H1 (cell line): ENCODE data around the gene COL4A1. TPM values are rescaled to one million over a fixed set of nuclear protein-coding genes. Genes with fewer than 3 reads are reported as not detected.

Experiments
- CTCF ChIA-PET: fragments of 300-600 bp; sonication (Branson Sonifier 250); formaldehyde crosslinking; loops from one replicate; lab custom pipeline; 2021; ENCODE audit not compliant: partially characterized antibody; lab: Charles Lee
- POLR2A ChIA-PET: fragments of 300-600 bp; sonication (Branson Sonifier 250); formaldehyde crosslinking; loops from one replicate; lab custom pipeline; 2021; ENCODE audit warnings: inconsistent platforms; ENCODE audit not compliant: partially characterized antibody; lab: Charles Lee
- DNase-seq, 2 experiments: peaks; one replicate each; pipeline versions ENCODE4 v3.0.0 to v3.0.0-alpha.2; 2010 to 2022; ENCODE audit warnings: low spot score in 2 of 2, low read depth in 1 of 2, mixed read lengths in 1 of 2
- FAIRE-seq: peaks from 2 replicates; lab custom pipeline; 2011; peaks lifted over from hg19 to GRCh38; lab: Jason Lieb, UNC
- H2AFZ ChIP-seq: 2 replicates; pipeline ENCODE4 v1.8.1; 2012; ENCODE audit warnings: low read length, inconsistent platforms
- H2AK5ac ChIP-seq: 2 replicates; pipeline ENCODE4 v1.6.1; 2013; ENCODE audit warnings: low read depth, low read length
- H2BK120ac ChIP-seq: replicated peaks from 2 replicates; pipeline ENCODE3; 2013; ENCODE audit warnings: low read depth, low read length, inconsistent platforms
- H2BK12ac ChIP-seq: 2 replicates; pipeline ENCODE4 v1.6.1; 2013; ENCODE audit warnings: low read depth, low read length
- H2BK15ac ChIP-seq: 2 replicates; pipeline ENCODE4 v1.6.1; 2013; ENCODE audit warnings: low read length
- H2BK20ac ChIP-seq: 2 replicates; pipeline ENCODE4 v1.6.1; 2013; ENCODE audit warnings: low read length
- H2BK5ac ChIP-seq: 2 replicates; pipeline ENCODE4 v1.6.1; 2013; ENCODE audit warnings: low read depth, low read length
- H3K14ac ChIP-seq: 2 replicates; pipeline ENCODE4 v1.6.1; 2013; ENCODE audit warnings: inconsistent platforms; ENCODE audit not compliant: insufficient read length
- H3K18ac ChIP-seq: 2 replicates; pipeline ENCODE4 v1.6.1; 2013; ENCODE audit warnings: low read length; ENCODE audit errors: extremely low read depth
- H3K23ac ChIP-seq: 2 replicates; pipeline ENCODE4 v1.6.1; 2013; ENCODE audit warnings: inconsistent platforms; ENCODE audit not compliant: insufficient read length
- H3K23me2 ChIP-seq: 2 replicates; pipeline ENCODE4 v1.6.1; 2013; ENCODE audit warnings: low read depth, low read length
- H3K27ac ChIP-seq: 2 replicates; pipeline ENCODE4 v1.6.1; 2011; ENCODE audit warnings: low read depth, low read length, inconsistent platforms
- H3K27me3 ChIP-seq, 4 experiments: replicated peaks in 1 of 4; 1 replicate in 1 of 4; 2 replicates in 3 of 4; pipeline versions ENCODE4 v1.6.1 to v1.8.1; 2011 to 2013; ENCODE audit warnings: low read length in 3 of 4, mild to moderate bottlenecking in 3 of 4, inconsistent platforms in 2 of 4, mixed read lengths in 2 of 4, moderate library complexity in 1 of 4; ENCODE audit not compliant: control insufficient read depth in 3 of 4, insufficient read depth in 3 of 4; ENCODE audit errors: extremely low read depth in 1 of 4
- H3K36me3 ChIP-seq, 4 experiments: 2 replicates each; pipeline versions ENCODE4 v1.6.1 to v1.8.1; 2011 to 2013; ENCODE audit warnings: mild to moderate bottlenecking in 4 of 4, low read length in 3 of 4, moderate library complexity in 2 of 4, control low read depth in 1 of 4, inconsistent platforms in 1 of 4; ENCODE audit not compliant: insufficient read depth in 4 of 4, control insufficient read depth in 2 of 4
- H3K4ac ChIP-seq: replicated peaks from 2 replicates; pipeline ENCODE3; 2013; ENCODE audit warnings: low read length, low read depth, mixed read lengths, inconsistent platforms; ENCODE audit not compliant: insufficient read length
- H3K4me1 ChIP-seq, 4 experiments: replicated peaks in 1 of 4; 1 replicate in 1 of 4; 2 replicates in 3 of 4; pipeline versions ENCODE4 v1.6.1 to v1.8.1; 2011 to 2013; ENCODE audit warnings: low read length in 3 of 4, inconsistent platforms in 2 of 4, mixed read lengths in 1 of 4; ENCODE audit not compliant: insufficient read depth in 4 of 4, control insufficient read depth in 3 of 4
- H3K4me2 ChIP-seq, 2 experiments: 2 replicates each; pipeline versions ENCODE4 v1.6.1 to v1.8.1; 2011 to 2013; ENCODE audit warnings: low read depth in 2 of 2, low read length in 2 of 2, control low read depth in 1 of 2, inconsistent platforms in 1 of 2, mild to moderate bottlenecking in 1 of 2; ENCODE audit not compliant: insufficient read depth in 1 of 2
- H3K4me3 ChIP-seq, 4 experiments: fragments of 200-600, 300-600 bp in 1 of 4; sonication (generic), shearing (Covaris generic), sonication (Bioruptor Twin) in 1 of 4; 2 replicates each; pipeline versions ENCODE4 v1.5.1 to v1.8.1; 2011 to 2016; ENCODE audit warnings: low read length in 4 of 4, low read depth in 3 of 4, control low read depth in 2 of 4, inconsistent platforms in 2 of 4, mild to moderate bottlenecking in 2 of 4, mixed read lengths in 1 of 4, moderate library complexity in 1 of 4; ENCODE audit not compliant: insufficient read depth in 2 of 4; ENCODE audit errors: extremely low read depth in 1 of 4
- H3K56ac ChIP-seq: replicated peaks from 2 replicates; pipeline ENCODE3; 2013; ENCODE audit warnings: low read depth, mild to moderate bottlenecking, mixed read lengths, low read length, inconsistent platforms; ENCODE audit not compliant: insufficient read length
- H3K79me1 ChIP-seq: 2 replicates; pipeline ENCODE4 v1.6.1; 2013; ENCODE audit warnings: low read depth, low read length, control low read depth
- H3K79me2 ChIP-seq, 2 experiments: 2 replicates each; pipeline versions ENCODE4 v1.6.1 to v1.8.1; 2012 to 2013; ENCODE audit warnings: low read length in 2 of 2, mild to moderate bottlenecking in 2 of 2, inconsistent platforms in 1 of 2; ENCODE audit not compliant: insufficient read depth in 2 of 2, control insufficient read depth in 1 of 2
- H3K9ac ChIP-seq, 4 experiments: replicated peaks in 1 of 4; 1 replicate in 1 of 4; 2 replicates in 3 of 4; pipeline versions ENCODE4 v1.6.1 to v1.8.1; 2011 to 2013; ENCODE audit warnings: low read depth in 3 of 4, low read length in 3 of 4, control low read depth in 2 of 4, mild to moderate bottlenecking in 2 of 4, moderate library complexity in 2 of 4, inconsistent platforms in 1 of 4; ENCODE audit errors: extremely low read depth in 1 of 4
- H3K9me3 ChIP-seq, 2 experiments: 2 replicates each; pipeline versions ENCODE4 v1.6.1 to v1.8.1; 2012 to 2013; ENCODE audit warnings: mild to moderate bottlenecking in 2 of 2, moderate library complexity in 2 of 2, control low read depth in 1 of 2, inconsistent platforms in 1 of 2, low read depth in 1 of 2, low read length in 1 of 2, mixed read lengths in 1 of 2; ENCODE audit not compliant: insufficient read depth in 2 of 2
- H4K20me1 ChIP-seq, 2 experiments: replicated peaks in 1 of 2; 2 replicates each; pipeline versions ENCODE3 to v1.8.1; 2011 to 2013; ENCODE audit warnings: inconsistent platforms in 2 of 2, low read length in 2 of 2, mild to moderate bottlenecking in 1 of 2; ENCODE audit not compliant: insufficient read depth in 2 of 2, control insufficient read depth in 1 of 2
- H4K5ac ChIP-seq: 2 replicates; pipeline ENCODE4 v1.6.1; 2013; ENCODE audit warnings: low read length, low read depth, mixed read lengths, inconsistent platforms; ENCODE audit not compliant: insufficient read length
- H4K8ac ChIP-seq: 2 replicates; pipeline ENCODE4 v1.8.0; 2013; ENCODE audit warnings: mild to moderate bottlenecking, moderate library complexity, low read length, inconsistent platforms; ENCODE audit not compliant: insufficient read depth; ENCODE audit errors: extremely low read depth
- H4K91ac ChIP-seq: replicated peaks from 2 replicates; pipeline ENCODE3; 2013; ENCODE audit warnings: low read length, mixed read lengths, inconsistent platforms; ENCODE audit not compliant: insufficient read length
- CTCF ChIP-seq, 3 experiments: IDR thresholded peaks; 1 replicate in 2 of 3; 2 replicates in 1 of 3; pipeline versions ENCODE4 v1.5.1 to v1.6.1; 2011; ENCODE audit warnings: low read length in 3 of 3, mild to moderate bottlenecking in 3 of 3, inconsistent platforms in 2 of 3, low read depth in 1 of 3, moderate library complexity in 1 of 3; ENCODE audit not compliant: insufficient read depth in 1 of 3; ENCODE audit errors: control extremely low read depth in 1 of 3
- EP300 ChIP-seq, 2 experiments: IDR thresholded peaks; 1 replicate in 1 of 2; 2 replicates in 1 of 2; pipeline ENCODE4 v1.6.1; 2011 to 2012; ENCODE audit warnings: low read depth in 2 of 2, low read length in 2 of 2, mild to moderate bottlenecking in 2 of 2, borderline replicate concordance in 1 of 2, inconsistent platforms in 1 of 2, moderate library complexity in 1 of 2
- POLR2A ChIP-seq, 2 experiments: IDR thresholded peaks; 1 replicate in 1 of 2; 2 replicates in 1 of 2; pipeline ENCODE4 v1.6.1; 2011; ENCODE audit warnings: low read depth in 2 of 2, low read length in 2 of 2, mild to moderate bottlenecking in 2 of 2; ENCODE audit errors: control extremely low read depth in 1 of 2
- RAD21 ChIP-seq, 2 experiments: IDR thresholded peaks in 1 of 2; conservative IDR thresholded peaks in 1 of 2; 2 replicates each; pipeline ENCODE4 v1.6.1; 2011; ENCODE audit warnings: low read depth in 2 of 2, low read length in 2 of 2, improper control_type of control experiment in 1 of 2, inconsistent platforms in 1 of 2, mild to moderate bottlenecking in 1 of 2, moderate library complexity in 1 of 2
- YY1 ChIP-seq: IDR thresholded peaks from 2 replicates; pipeline ENCODE4 v1.6.1; 2011; ENCODE audit warnings: low read depth, mild to moderate bottlenecking, low read length
- WGBS, 2 experiments: shearing (Covaris generic) in 1 of 2; methylation state at CpG; one replicate each; pipeline versions ENCODE4 v1.1.6 to v1.1.7; 2013 to 2015; ENCODE audit warnings: low lambda C conversion rate in 2 of 2, mixed read lengths in 2 of 2, inconsistent platforms in 1 of 2, low coverage in 1 of 2, missing lambda C conversion rate in 1 of 2; ENCODE audit not compliant: insufficient replicate concordance in 2 of 2, insufficient coverage in 1 of 2, insufficient read length in 1 of 2; ENCODE audit errors: extremely low coverage in 1 of 2, missing lambda C conversion rate in 1 of 2; 5-methylcytosine and 5-hydroxymethylcytosine counted together
- polyA plus RNA-seq, 7 experiments: library from polyadenylated mRNA; depleted of rRNA in 3 of 7; stranded (reverse) in 5 of 7; unstranded in 2 of 7; fragments of >200 nt in 5 of 7; fragments of 200-250 nt in 2 of 7; gene quantifications; 1 replicate in 5 of 7; 2 replicates in 1 of 7; 4 replicates in 1 of 7; pipeline versions ENCODE4 v1.2.1 to v1.2.3, GENCODE V29; 2011 to 2013; ENCODE audit warnings: missing spikeins in 2 of 7, mixed read lengths in 2 of 7
- total RNA-seq: library from RNA; stranded (reverse); fragmentation: NEBNext Ultra II Directional; extraction: Animal tissue kit (Norgen Biotek cat#: 25700); gene quantifications from 2 replicates; pipeline ENCODE4 v1.2.1, GENCODE V29; 2021

The COL4A1 gene
- total and polyA plus RNA-seq, 2 of the 8 experiments (the other 6 are each of a cell fraction or from before 2014, with no cell fraction given), result 30.7 to 82.0 TPM

DNA sequence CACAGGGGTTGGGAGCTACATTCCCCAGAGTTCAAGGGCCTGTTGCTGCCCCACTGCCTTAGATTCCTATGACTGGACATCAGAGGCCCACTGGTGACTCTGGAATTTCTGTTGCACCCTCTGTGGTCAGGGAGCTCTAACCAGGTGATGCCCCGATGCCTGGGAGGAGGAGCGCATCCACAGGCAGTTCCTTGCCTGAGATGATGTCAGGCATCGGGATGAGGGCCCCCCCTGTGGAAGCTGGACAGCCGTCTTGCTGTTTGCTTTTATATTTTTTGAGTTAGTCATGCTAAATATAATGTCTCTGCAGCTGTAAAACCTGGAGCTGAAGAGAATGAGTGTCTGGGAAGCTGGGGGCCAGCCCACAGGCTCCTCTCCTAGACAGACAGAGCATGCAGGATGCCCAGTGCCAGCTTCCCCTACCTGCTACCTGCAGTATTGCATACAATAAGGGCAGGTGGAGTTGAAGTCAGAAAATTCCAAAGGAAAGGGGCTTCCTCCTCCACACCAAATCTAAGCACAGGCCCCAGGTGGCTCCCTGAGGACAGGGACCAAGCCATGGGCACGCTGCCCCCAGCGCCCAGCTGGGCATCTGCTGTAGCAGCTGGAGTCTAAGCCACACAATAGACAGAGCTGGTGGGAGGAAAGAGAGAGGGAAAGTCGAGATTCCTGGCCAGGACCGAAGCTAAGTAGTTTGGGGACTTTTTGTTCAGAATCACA is 16.4 kb upstream of the COL4A1 start:
- Histone ChIP-seq H3K9me3 (no peaks in the 10 kb centered on the region; a peak in 1 of 4 replicates), H3K14ac (no peak overlapping the region), H3K27me3 (no peaks in the 10 kb centered on the region), H3K79me1 (peaks cover 7% of the 10 kb centered on the region; the same call in 1 of the 2 replicates), H3K56ac (no peak overlapping the region), H2BK20ac (no peak overlapping the region), H3K27ac (no peak overlapping the region), H2BK12ac (no peak overlapping the region), H4K91ac (no peak overlapping the region), H4K5ac (no peak overlapping the region), H2BK5ac (no peak overlapping the region), H3K79me2 (0 out of 4 replicates have a peak, but pooled peaks cover 0 to 3% of the 10 kb centered on the region in 2 experiments), H4K8ac (no peak overlapping the region), H3K4ac (no peak overlapping the region), H2BK15ac (no peak overlapping the region), H3K4me1 (peaks cover 8 to 29% (median 15%) of the 10 kb centered on the region in 4 experiments), H3K23me2 (no peaks in the 10 kb centered on the region), H2BK120ac (no peak overlapping the region), H3K9ac (no peak overlapping the region), H4K20me1 (peaks cover 0 to 8% of the 10 kb centered on the region in 2 experiments), H3K23ac (no peak overlapping the region), H3K4me3 (no peak overlapping the region), H2AFZ (no peak overlapping the region), H3K36me3 (no peaks in the 10 kb centered on the region), H3K4me2 (no peak overlapping the region), H3K18ac (no peak overlapping the region), H2AK5ac (no peak overlapping the region)
- no peak for TF ChIP-seq POLR2A (IDR thresholded peaks at IDR 0.05; ENCODE audit: control extremely low read depth in 1 of 2, low read depth in 2 of 2, low read length in 2 of 2)
- peak; percentile 31 to 48 (median 39); a peak in 3 of 4 replicates for TF ChIP-seq CTCF (IDR thresholded peaks at IDR 0.05; ENCODE audit: control extremely low read depth in 1 of 3, insufficient read depth in 1 of 3, low read depth in 1 of 3, low read length in 3 of 3)
- no peak for TF ChIP-seq EP300 (IDR thresholded peaks at IDR 0.05; ENCODE audit: borderline replicate concordance in 1 of 2, low read depth in 2 of 2, low read length in 2 of 2)
- TF ChIP-seq YY1, result no peak
- peak; percentile 20 to 49; a peak in 3 of 4 replicates for TF ChIP-seq RAD21 (IDR thresholded peaks at IDR 0.05 in 1 of 2, conservative IDR thresholded peaks at IDR 0.05 in 1 of 2; ENCODE audit: low read depth in 2 of 2, low read length in 2 of 2)
- 81% methylated on average over 8 of the region's 8 CpGs; no CpG with 5 or more reads in 1 of the 2 experiments for WGBS, 2 experiments
- no peak for FAIRE-seq
- ChIA-PET CTCF (interaction anchor here (0.6 to 3.7 kb wide), 35 partner anchors 8 to 278 kb away, joined by 3 to 40 read pairs (median 5); partner anchors contain the start of genes COL4A1 and COL4A2), POLR2A (interaction anchor here (1.2 to 2.1 kb wide), 3 partner anchors 15 to 22 kb away, joined by 3 to 11 read pairs (median 10); partner anchors contain the start of genes COL4A1 and COL4A2)
- DNase-seq, result no peak
